ENCODE data around the gene XPNPEP2.

DNA sequence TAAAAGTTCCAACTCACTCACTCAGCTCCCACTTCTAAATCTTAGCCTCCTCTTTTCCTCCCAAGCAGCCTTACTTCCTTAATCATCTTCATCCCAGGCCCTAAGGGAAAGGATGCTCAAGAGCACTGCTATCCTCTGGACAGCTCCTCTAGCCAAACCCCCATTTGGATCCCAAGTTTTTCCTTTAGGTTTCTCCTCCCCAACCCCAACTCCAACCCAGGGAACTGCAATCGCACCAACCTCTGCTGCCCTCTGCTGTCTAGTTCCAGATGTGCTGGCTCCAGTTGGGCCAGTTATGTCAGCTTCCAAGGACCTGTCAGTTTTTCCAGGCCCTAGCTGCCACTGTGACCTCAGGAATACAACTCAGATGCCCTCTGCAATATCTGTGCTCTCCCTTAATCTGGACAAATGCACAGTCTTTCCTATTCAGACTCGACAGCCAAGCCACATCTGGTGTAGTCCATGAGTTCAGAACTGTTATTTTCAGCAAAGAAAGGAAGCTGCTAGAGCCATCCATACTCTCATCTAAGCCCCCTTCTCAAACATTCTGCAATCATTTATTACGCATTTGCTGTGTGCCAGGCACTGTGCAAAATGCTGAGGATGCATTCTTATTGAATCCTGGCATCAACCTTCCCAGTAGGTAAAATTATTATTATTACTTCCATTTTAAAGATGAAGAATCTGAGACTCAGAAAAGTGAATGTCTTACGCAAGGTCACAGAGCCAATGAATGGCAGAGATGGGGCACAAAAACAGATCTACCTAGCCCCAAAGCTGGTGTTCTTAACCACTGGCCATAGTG, 12.3 kb upstream of the XPNPEP2 start:
- TF ChIP-seq EP300 (IDR thresholded peaks at IDR 0.05) = no peak
- TF ChIP-seq, protein P1, sequence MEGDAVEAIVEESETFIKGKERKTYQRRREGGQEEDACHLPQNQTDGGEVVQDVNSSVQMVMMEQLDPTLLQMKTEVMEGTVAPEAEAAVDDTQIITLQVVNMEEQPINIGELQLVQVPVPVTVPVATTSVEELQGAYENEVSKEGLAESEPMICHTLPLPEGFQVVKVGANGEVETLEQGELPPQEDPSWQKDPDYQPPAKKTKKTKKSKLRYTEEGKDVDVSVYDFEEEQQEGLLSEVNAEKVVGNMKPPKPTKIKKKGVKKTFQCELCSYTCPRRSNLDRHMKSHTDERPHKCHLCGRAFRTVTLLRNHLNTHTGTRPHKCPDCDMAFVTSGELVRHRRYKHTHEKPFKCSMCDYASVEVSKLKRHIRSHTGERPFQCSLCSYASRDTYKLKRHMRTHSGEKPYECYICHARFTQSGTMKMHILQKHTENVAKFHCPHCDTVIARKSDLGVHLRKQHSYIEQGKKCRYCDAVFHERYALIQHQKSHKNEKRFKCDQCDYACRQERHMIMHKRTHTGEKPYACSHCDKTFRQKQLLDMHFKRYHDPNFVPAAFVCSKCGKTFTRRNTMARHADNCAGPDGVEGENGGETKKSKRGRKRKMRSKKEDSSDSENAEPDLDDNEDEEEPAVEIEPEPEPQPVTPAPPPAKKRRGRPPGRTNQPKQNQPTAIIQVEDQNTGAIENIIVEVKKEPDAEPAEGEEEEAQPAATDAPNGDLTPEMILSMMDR (IDR thresholded peaks at IDR 0.05) = peak in 5 of 7 experiments; percentile 42 to 76 (median 48)
- TF ChIP-seq POLR2A (IDR thresholded peaks at IDR 0.05) = no peak
- TF ChIP-seq POLR2AphosphoS5 (IDR thresholded peaks at IDR 0.05) = no peak

All from stomach (tissue), 4 donors.